GM21737 (cell line): ENCODE measurements around the gene SREBF1.
A peak's percentile ranks its signal among the peaks of the same experiment; 100 is the strongest.

ENCODE experiments used
- ATAC-seq: cut with Tn5 transposase; IDR thresholded peaks from one replicate; pipeline ENCODE4 v1.9.1; 2021; ENCODE audit warnings: mild to moderate bottlenecking, moderate library complexity; ENCODE audit not compliant: unreplicated experiment

Gene SREBF1

GRCh38 chr17:17826942-17827785 lies 9.6 kb downstream of the SREBF1 start:
- no peak for ATAC-seq

- ATAC-seq: no peak
Observed at GRCh38 chr17:17826342-17826713, 10.5 kb downstream of the SREBF1 start.

- no peak for ATAC-seq
Observed at GRCh38 chr17:17824783-17825614, 11.8 kb downstream of the SREBF1 start.

- peak; percentile 6 for ATAC-seq
Observed at GRCh38 chr17:17824119-17824782, 12.5 kb downstream of the SREBF1 start.

- peak; percentile 68 for ATAC-seq
Observed at GRCh38 chr17:17823433-17824118, 13.2 kb downstream of the SREBF1 start.

GRCh38 chr17:17822616-17823015 lies 14.2 kb downstream of the SREBF1 start:
- no peak for ATAC-seq

- no peak for ATAC-seq
Observed at GRCh38 chr17:17822189-17822588, 14.6 kb downstream of the SREBF1 start.

GRCh38 chr17:17820463-17821158 lies 16.2 kb downstream of the SREBF1 start:
- ATAC-seq: no peak

- no peak for ATAC-seq
Observed at GRCh38 chr17:17820046-17820445, 16.7 kb downstream of the SREBF1 start.

GRCh38 chr17:17819561-17819995 lies 17.2 kb downstream of the SREBF1 start:
- peak; percentile 42 for ATAC-seq

- ATAC-seq: no peak
Observed at GRCh38 chr17:17819111-17819510, 17.7 kb downstream of the SREBF1 start.

GRCh38 chr17:17818088-17818526 lies 18.7 kb downstream of the SREBF1 start:
- ATAC-seq: no peak

- ATAC-seq: no peak
Observed at GRCh38 chr17:17817552-17817947, 19.2 kb downstream of the SREBF1 start.

GRCh38 chr17:17816831-17817551 lies 19.8 kb downstream of the SREBF1 start:
- ATAC-seq: no peak

GRCh38 chr17:17816240-17816814 lies 20.5 kb downstream of the SREBF1 start:
- no peak for ATAC-seq

- ATAC-seq: no peak
Observed at GRCh38 chr17:17815436-17816200, 21.2 kb downstream of the SREBF1 start.

GRCh38 chr17:17815062-17815406 lies 21.8 kb downstream of the SREBF1 start:
- no peak for ATAC-seq
